Measurements from ENCODE around the gene PRR13.

- TF ChIP-seq CTCF (conservative IDR thresholded peaks at IDR 0.05; ENCODE audit: low read depth, low read length), result no peak
- TF ChIP-seq EZH2 (IDR thresholded peaks at IDR 0.05; ENCODE audit: borderline replicate concordance, low read depth, low read length, poor library complexity, severe bottlenecking), result no peak
These were observed 15.9 kb upstream of the PRR13 start for GRCh38 chr12:53425515-53426150.

Data from A673 (cell line).